GM23338 (cell line): Measurements from ENCODE around the gene SBK3. TPM values are rescaled to one million over a fixed set of nuclear protein-coding genes. Genes with fewer than 3 reads are reported as not detected.
A peak's percentile ranks its signal among the peaks of the same experiment; 100 is the strongest.

Source experiments
- ATAC-seq: fragments of 200-7000 bp; cut with Tn5 transposase; 3 replicates; pipeline ENCODE4 v1.9.1; 2020
- DNase-seq: peaks from one replicate; pipeline ENCODE4 v3.0.0-alpha.2; 2015; ENCODE audit warnings: low spot score
- H2AFZ ChIP-seq: fragments of 200-600 bp; sonication (generic); 2 replicates; pipeline ENCODE4 v1.8.0; 2016; ENCODE audit warnings: antibody characterized with exemption, mild to moderate bottlenecking, moderate library complexity
- H3F3A ChIP-seq: fragments of 200-600 bp; sonication (generic); replicated peaks from 2 replicates; pipeline ENCODE4 v1.8.0; 2017; ENCODE audit warnings: antibody characterized with exemption, mixed run types, low read depth
- H3K27ac ChIP-seq: fragments of 200-600 bp; sonication (generic); 2 replicates; pipeline ENCODE4 v1.6.1; 2016; ENCODE audit warnings: low read depth
- H3K27me3 ChIP-seq: fragments of 200-600 bp; sonication (generic); 2 replicates; pipeline ENCODE4 v1.8.0; 2016; ENCODE audit warnings: mild to moderate bottlenecking, mixed run types, moderate library complexity; ENCODE audit not compliant: insufficient read depth
- H3K36me3 ChIP-seq: fragments of 200-600 bp; sonication (generic); 2 replicates; pipeline ENCODE4 v1.8.0; 2016; ENCODE audit warnings: mild to moderate bottlenecking; ENCODE audit not compliant: insufficient read depth
- H3K4me1 ChIP-seq: fragments of 200-600 bp; sonication (generic); 2 replicates; pipeline ENCODE4 v1.8.0; 2016; ENCODE audit warnings: mild to moderate bottlenecking, moderate library complexity; ENCODE audit not compliant: insufficient read depth
- H3K4me2 ChIP-seq: fragments of 200-600 bp; sonication (generic); 2 replicates; pipeline ENCODE4 v1.7.1; 2017; ENCODE audit warnings: mixed run types
- H3K4me3 ChIP-seq: fragments of 200-600 bp; sonication (generic); 2 replicates; pipeline ENCODE4 v1.6.1; 2016; ENCODE audit warnings: mixed run types
- H3K79me2 ChIP-seq: fragments of 200-600 bp; sonication (generic); replicated peaks from 2 replicates; pipeline ENCODE4 v1.8.0; 2017; ENCODE audit warnings: mild to moderate bottlenecking; ENCODE audit not compliant: insufficient read depth
- H3K9me2 ChIP-seq: fragments of 200-600 bp; sonication (generic); 2 replicates; pipeline ENCODE4 v1.8.0; 2017; ENCODE audit not compliant: insufficient read depth
- H4K20me1 ChIP-seq: fragments of 200-600 bp; sonication (generic); replicated peaks from 2 replicates; pipeline ENCODE4 v1.8.0; 2017; ENCODE audit warnings: mild to moderate bottlenecking; ENCODE audit not compliant: insufficient read depth
- H3K27ac Mint-ChIP-seq: 2 replicates; pipeline ENCODE4 v1.8.0; 2020; ENCODE audit warnings: inconsistent platforms, mild to moderate bottlenecking, moderate library complexity, mixed read lengths
- H3K27me3 Mint-ChIP-seq: 3 replicates; pipeline ENCODE4 v1.8.0; 2022; ENCODE audit warnings: low read depth, mild to moderate bottlenecking, moderate library complexity, mixed read lengths, inconsistent platforms; ENCODE audit not compliant: insufficient read depth, poor library complexity
- H3K36me3 Mint-ChIP-seq: 3 replicates; pipeline ENCODE4 v1.8.0; 2021; ENCODE audit warnings: low read depth, mild to moderate bottlenecking, inconsistent platforms, moderate library complexity, mixed read lengths
- H3K4me1 Mint-ChIP-seq: 3 replicates; pipeline ENCODE4 v1.8.0; 2020; ENCODE audit warnings: mild to moderate bottlenecking, inconsistent platforms, mixed read lengths
- H3K4me3 Mint-ChIP-seq: 3 replicates; pipeline ENCODE4 v1.8.0; 2021; ENCODE audit warnings: moderate library complexity, mild to moderate bottlenecking, inconsistent platforms, mixed read lengths
- H3K9me3 Mint-ChIP-seq: 3 replicates; pipeline ENCODE4 v1.8.0; 2020; ENCODE audit warnings: moderate library complexity, mild to moderate bottlenecking, inconsistent platforms, mixed read lengths
- CREB1 ChIP-seq: fragments of 250-450 bp; sonication (Bioruptor Pico); IDR thresholded peaks from 2 replicates; pipeline ENCODE4 v1.5.0; 2020; ENCODE audit warnings: low read depth, mild to moderate bottlenecking, moderate library complexity
- EZH2 ChIP-seq: fragments of 200-600 bp; sonication (generic); IDR thresholded peaks from one replicate; pipeline ENCODE4 v1.8.0; 2017; ENCODE audit warnings: antibody characterized with exemption, mild to moderate bottlenecking, low read depth; ENCODE audit not compliant: unreplicated experiment
- NANOG ChIP-seq: IDR thresholded peaks from 2 replicates; pipeline ENCODE4 v1.6.1; 2016; ENCODE audit warnings: antibody characterized with exemption, borderline replicate concordance
- POLR2AphosphoS5 ChIP-seq: IDR thresholded peaks from 2 replicates; pipeline ENCODE4 v1.6.1; 2016; ENCODE audit warnings: antibody characterized with exemption, low read depth
- STAT1 ChIP-seq: IDR thresholded peaks from one replicate; pipeline ENCODE4 v1.6.1; 2016; ENCODE audit warnings: antibody characterized with exemption; ENCODE audit not compliant: unreplicated experiment
- ZNF114 ChIP-seq: fragments of 250-450 bp; sonication (Bioruptor Pico); IDR thresholded peaks from 2 replicates; pipeline ENCODE4 v1.5.0; 2020; ENCODE audit warnings: mild to moderate bottlenecking, moderate library complexity
- polyA plus RNA-seq: library from polyadenylated mRNA; unstranded; fragments of >200 nt; fragmentation: Nextera tagmentation; extraction: Ambion mirVana; gene quantifications from 2 replicates; pipeline ENCODE4 v1.2.1, GENCODE V29; 2016
- total RNA-seq: library from RNA; depleted of rRNA; stranded (reverse); fragments of >200 nt; shearing (Covaris generic); gene quantifications from 2 replicates; pipeline ENCODE4 v1.2.3, GENCODE V29; 2014
- TF ChIP-seq, protein P1 (sequence below): IDR thresholded peaks from one replicate; pipeline ENCODE4 v1.6.1; 2018; ENCODE audit warnings: antibody characterized with exemption; ENCODE audit not compliant: unreplicated experiment
- TF ChIP-seq, protein P2 (sequence below): fragments of 250-450 bp; sonication (Bioruptor Pico); IDR thresholded peaks from 2 replicates; pipeline ENCODE4 v1.5.0; 2020; ENCODE audit warnings: mild to moderate bottlenecking, moderate library complexity

Gene SBK3
- total and polyA plus RNA-seq, 2 experiments from 2014 or later, result 0.27 to 0.94 TPM

DNA sequence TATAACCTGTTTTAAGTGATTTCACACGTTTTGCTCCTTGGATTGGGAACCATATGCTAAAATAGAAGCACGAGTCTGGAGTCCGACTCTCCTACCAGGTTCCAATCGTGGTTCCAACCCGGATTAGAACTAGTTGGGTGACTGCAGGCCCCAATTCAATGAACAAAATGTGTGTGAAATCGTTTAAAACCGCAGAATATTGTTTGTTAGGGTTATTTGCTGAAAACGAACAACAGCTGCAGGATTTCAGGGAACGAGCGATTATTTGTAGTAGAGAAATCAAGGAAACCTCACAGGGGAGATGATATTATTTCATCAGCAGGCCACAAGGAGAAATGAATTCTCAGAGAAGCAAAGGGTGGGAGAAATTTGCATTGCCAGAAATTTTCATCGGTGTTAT, 40.4 kb downstream of the SBK3 start:
- no peak for ATAC-seq
- no peak for DNase-seq
- Histone ChIP-seq H3K4me3 (no peak overlapping the region), H3K4me1 (no peaks in the 10 kb centered on the region), H4K20me1 (no peaks in the 10 kb centered on the region), H3K4me2 (no peak overlapping the region), H3K36me3 (no peaks in the 10 kb centered on the region), H3K27me3 (peaks cover 32% of the 10 kb centered on the region), H2AFZ (no peak overlapping the region), H3K27ac (no peak overlapping the region), H3K79me2 (no peaks in the 10 kb centered on the region), H3F3A (no peaks in the 10 kb centered on the region), H3K9me2 (no peaks in the 10 kb centered on the region)
- Mint-ChIP-seq H3K4me1 (no peaks in the 10 kb centered on the region), H3K4me3 (no peak overlapping the region), H3K36me3 (peaks cover 15% of the 10 kb centered on the region), H3K9me3 (peaks cover 21% of the 10 kb centered on the region), H3K27me3 (peaks cover 41% of the 10 kb centered on the region), H3K27ac (no peak overlapping the region)
- TF ChIP-seq, protein P1, sequence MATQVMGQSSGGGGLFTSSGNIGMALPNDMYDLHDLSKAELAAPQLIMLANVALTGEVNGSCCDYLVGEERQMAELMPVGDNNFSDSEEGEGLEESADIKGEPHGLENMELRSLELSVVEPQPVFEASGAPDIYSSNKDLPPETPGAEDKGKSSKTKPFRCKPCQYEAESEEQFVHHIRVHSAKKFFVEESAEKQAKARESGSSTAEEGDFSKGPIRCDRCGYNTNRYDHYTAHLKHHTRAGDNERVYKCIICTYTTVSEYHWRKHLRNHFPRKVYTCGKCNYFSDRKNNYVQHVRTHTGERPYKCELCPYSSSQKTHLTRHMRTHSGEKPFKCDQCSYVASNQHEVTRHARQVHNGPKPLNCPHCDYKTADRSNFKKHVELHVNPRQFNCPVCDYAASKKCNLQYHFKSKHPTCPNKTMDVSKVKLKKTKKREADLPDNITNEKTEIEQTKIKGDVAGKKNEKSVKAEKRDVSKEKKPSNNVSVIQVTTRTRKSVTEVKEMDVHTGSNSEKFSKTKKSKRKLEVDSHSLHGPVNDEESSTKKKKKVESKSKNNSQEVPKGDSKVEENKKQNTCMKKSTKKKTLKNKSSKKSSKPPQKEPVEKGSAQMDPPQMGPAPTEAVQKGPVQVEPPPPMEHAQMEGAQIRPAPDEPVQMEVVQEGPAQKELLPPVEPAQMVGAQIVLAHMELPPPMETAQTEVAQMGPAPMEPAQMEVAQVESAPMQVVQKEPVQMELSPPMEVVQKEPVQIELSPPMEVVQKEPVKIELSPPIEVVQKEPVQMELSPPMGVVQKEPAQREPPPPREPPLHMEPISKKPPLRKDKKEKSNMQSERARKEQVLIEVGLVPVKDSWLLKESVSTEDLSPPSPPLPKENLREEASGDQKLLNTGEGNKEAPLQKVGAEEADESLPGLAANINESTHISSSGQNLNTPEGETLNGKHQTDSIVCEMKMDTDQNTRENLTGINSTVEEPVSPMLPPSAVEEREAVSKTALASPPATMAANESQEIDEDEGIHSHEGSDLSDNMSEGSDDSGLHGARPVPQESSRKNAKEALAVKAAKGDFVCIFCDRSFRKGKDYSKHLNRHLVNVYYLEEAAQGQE, result no peak
- no peak for TF ChIP-seq POLR2AphosphoS5

DNA sequence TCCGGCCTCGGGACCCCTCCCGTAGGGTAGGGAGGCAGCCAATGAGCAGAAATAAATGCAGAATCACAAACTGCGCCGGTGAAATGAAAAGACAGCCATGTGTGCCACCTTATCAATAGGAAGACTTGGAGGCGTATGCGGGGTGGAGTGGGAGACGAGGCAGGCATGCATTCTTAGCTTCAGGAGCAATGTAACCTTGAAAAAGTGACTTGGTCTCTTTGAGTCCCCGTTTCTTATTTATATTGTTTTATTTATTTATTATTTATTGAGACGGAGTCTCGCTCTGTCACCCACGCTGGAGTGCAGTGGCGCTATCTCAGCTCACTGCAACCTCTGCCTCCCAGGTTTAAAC, 41.1 kb downstream of the SBK3 start:
- Histone ChIP-seq H3F3A (no peaks in the 10 kb centered on the region), H2AFZ (no peak overlapping the region), H3K79me2 (no peaks in the 10 kb centered on the region), H3K9me2 (no peaks in the 10 kb centered on the region), H3K27ac (no peak overlapping the region), H4K20me1 (no peaks in the 10 kb centered on the region), H3K4me2 (0 out of 2 replicates have a peak overlapping the region, but pooled peaks have one; percentile 37), H3K27me3 (peaks cover 32% of the 10 kb centered on the region), H3K4me1 (no peaks in the 10 kb centered on the region), H3K36me3 (no peaks in the 10 kb centered on the region), H3K4me3 (peak overlapping the region; percentile 24; the same call in 1 of the 2 replicates)
- no peak for ATAC-seq
- TF ChIP-seq, protein P1, result no peak
- TF ChIP-seq NANOG, result no peak
- no peak for TF ChIP-seq STAT1
- TF ChIP-seq, protein P2, sequence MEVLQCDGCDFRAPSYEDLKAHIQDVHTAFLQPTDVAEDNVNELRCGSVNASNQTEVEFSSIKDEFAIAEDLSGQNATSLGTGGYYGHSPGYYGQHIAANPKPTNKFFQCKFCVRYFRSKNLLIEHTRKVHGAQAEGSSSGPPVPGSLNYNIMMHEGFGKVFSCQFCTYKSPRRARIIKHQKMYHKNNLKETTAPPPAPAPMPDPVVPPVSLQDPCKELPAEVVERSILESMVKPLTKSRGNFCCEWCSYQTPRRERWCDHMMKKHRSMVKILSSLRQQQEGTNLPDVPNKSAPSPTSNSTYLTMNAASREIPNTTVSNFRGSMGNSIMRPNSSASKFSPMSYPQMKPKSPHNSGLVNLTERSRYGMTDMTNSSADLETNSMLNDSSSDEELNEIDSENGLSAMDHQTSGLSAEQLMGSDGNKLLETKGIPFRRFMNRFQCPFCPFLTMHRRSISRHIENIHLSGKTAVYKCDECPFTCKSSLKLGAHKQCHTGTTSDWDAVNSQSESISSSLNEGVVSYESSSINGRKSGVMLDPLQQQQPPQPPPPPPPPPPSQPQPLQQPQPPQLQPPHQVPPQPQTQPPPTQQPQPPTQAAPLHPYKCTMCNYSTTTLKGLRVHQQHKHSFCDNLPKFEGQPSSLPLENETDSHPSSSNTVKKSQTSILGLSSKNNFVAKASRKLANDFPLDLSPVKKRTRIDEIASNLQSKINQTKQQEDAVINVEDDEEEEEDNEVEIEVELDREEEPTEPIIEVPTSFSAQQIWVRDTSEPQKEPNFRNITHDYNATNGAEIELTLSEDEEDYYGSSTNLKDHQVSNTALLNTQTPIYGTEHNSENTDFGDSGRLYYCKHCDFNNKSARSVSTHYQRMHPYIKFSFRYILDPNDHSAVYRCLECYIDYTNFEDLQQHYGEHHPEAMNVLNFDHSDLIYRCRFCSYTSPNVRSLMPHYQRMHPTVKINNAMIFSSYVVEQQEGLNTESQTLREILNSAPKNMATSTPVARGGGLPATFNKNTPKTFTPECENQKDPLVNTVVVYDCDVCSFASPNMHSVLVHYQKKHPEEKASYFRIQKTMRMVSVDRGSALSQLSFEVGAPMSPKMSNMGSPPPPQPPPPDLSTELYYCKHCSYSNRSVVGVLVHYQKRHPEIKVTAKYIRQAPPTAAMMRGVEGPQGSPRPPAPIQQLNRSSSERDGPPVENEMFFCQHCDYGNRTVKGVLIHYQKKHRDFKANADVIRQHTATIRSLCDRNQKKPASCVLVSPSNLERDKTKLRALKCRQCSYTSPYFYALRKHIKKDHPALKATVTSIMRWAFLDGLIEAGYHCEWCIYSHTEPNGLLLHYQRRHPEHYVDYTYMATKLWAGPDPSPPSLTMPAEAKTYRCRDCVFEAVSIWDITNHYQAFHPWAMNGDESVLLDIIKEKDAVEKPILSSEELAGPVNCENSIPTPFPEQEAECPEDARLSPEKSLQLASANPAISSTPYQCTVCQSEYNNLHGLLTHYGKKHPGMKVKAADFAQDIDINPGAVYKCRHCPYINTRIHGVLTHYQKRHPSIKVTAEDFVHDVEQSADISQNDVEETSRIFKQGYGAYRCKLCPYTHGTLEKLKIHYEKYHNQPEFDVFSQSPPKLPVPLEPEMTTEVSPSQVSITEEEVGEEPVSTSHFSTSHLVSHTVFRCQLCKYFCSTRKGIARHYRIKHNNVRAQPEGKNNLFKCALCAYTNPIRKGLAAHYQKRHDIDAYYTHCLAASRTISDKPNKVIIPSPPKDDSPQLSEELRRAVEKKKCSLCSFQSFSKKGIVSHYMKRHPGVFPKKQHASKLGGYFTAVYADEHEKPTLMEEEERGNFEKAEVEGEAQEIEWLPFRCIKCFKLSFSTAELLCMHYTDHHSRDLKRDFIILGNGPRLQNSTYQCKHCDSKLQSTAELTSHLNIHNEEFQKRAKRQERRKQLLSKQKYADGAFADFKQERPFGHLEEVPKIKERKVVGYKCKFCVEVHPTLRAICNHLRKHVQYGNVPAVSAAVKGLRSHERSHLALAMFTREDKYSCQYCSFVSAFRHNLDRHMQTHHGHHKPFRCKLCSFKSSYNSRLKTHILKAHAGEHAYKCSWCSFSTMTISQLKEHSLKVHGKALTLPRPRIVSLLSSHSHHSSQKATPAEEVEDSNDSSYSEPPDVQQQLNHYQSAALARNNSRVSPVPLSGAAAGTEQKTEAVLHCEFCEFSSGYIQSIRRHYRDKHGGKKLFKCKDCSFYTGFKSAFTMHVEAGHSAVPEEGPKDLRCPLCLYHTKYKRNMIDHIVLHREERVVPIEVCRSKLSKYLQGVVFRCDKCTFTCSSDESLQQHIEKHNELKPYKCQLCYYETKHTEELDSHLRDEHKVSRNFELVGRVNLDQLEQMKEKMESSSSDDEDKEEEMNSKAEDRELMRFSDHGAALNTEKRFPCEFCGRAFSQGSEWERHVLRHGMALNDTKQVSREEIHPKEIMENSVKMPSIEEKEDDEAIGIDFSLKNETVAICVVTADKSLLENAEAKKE (CRISPR knock-in tag), result no peak
- TF ChIP-seq EZH2, result no peak
- TF ChIP-seq ZNF114 (CRISPR knock-in tag), result no peak
- no peak for TF ChIP-seq CREB1
- Mint-ChIP-seq H3K27me3 (peaks cover 41% of the 10 kb centered on the region), H3K27ac (no peak overlapping the region), H3K4me3 (no peak overlapping the region; the same call in 2 of the 3 replicates), H3K36me3 (peaks cover 15% of the 10 kb centered on the region), H3K9me3 (peaks cover 21% of the 10 kb centered on the region), H3K4me1 (no peaks in the 10 kb centered on the region)
- DNase-seq, result no peak
